ENCODE data around the gene MAGI2. TPM values are rescaled to one million over a fixed set of nuclear protein-coding genes. Genes with fewer than 3 reads are reported as not detected.

MAGI2 gene
- total RNA-seq, 1 donor, result 18.8 TPM

GRCh38 chr7:78206769-78207168 lies 1246.7 kb downstream of the MAGI2 start:
- Histone ChIP-seq H2AFZ (ENCODE audit: low read length) (no peak overlapping the region), H3K27me3 (ENCODE audit: insufficient read depth, low read length) (no peaks in the 10 kb centered on the region), H3K9me3 (ENCODE audit: low read depth, low read length) (no peaks in the 10 kb centered on the region), H3K4me2 (ENCODE audit: insufficient read depth, low read length) (no peak overlapping the region), H3K79me2 (ENCODE audit: insufficient read depth, low read length) (no peaks in the 10 kb centered on the region), H4K20me1 (ENCODE audit: insufficient read depth, low read length) (no peaks in the 10 kb centered on the region), H3K4me3 (ENCODE audit: insufficient read depth, low read length) (no peak overlapping the region), H3K27ac (ENCODE audit: low read depth, low read length) (no peak overlapping the region), H3K4me1 (ENCODE audit: insufficient read depth, low read length) (no peaks in the 10 kb centered on the region), H3K36me3 (ENCODE audit: insufficient read depth, low read length) (no peaks in the 10 kb centered on the region)
- DNase-seq (ENCODE audit: insufficient read length, low spot score, missing footprints), result no peak
- TF ChIP-seq, protein P1, sequence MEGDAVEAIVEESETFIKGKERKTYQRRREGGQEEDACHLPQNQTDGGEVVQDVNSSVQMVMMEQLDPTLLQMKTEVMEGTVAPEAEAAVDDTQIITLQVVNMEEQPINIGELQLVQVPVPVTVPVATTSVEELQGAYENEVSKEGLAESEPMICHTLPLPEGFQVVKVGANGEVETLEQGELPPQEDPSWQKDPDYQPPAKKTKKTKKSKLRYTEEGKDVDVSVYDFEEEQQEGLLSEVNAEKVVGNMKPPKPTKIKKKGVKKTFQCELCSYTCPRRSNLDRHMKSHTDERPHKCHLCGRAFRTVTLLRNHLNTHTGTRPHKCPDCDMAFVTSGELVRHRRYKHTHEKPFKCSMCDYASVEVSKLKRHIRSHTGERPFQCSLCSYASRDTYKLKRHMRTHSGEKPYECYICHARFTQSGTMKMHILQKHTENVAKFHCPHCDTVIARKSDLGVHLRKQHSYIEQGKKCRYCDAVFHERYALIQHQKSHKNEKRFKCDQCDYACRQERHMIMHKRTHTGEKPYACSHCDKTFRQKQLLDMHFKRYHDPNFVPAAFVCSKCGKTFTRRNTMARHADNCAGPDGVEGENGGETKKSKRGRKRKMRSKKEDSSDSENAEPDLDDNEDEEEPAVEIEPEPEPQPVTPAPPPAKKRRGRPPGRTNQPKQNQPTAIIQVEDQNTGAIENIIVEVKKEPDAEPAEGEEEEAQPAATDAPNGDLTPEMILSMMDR (IDR thresholded peaks at IDR 0.05; ENCODE audit: extremely low read depth, low read depth, low read length), result no peak

- DNase-seq (ENCODE audit: insufficient read length, low spot score, missing footprints), result no peak
- H3K27me3 ChIP-seq (ENCODE audit: insufficient read depth, low read length), result no peaks in the 10 kb centered on the region
- TF ChIP-seq, protein P1 (IDR thresholded peaks at IDR 0.05; ENCODE audit: extremely low read depth, low read depth, low read length), result no peak
Measured at GRCh38 chr7:78203042-78203720, 1250.3 kb downstream of the MAGI2 start.

GRCh38 chr7:78198756-78199155 lies 1254.7 kb downstream of the MAGI2 start:
- H3K4me2 ChIP-seq (ENCODE audit: insufficient read depth, low read length), result no peak overlapping the region
- TF ChIP-seq, protein P1 (IDR thresholded peaks at IDR 0.05; ENCODE audit: extremely low read depth, low read depth, low read length), result no peak
- peak overlapping the region; percentile 15 for H3K27ac ChIP-seq (ENCODE audit: low read depth, low read length)

More at GRCh38 chr7:78203042-78203720, 1250.3 kb downstream of the MAGI2 start:
- H2AFZ ChIP-seq (ENCODE audit: low read length), result no peak overlapping the region
- H3K9me3 ChIP-seq (ENCODE audit: low read depth, low read length), result no peaks in the 10 kb centered on the region
- H3K4me2 ChIP-seq (ENCODE audit: insufficient read depth, low read length), result no peak overlapping the region
- no peak overlapping the region for H3K4me3 ChIP-seq (ENCODE audit: insufficient read depth, low read length)
- H3K4me1 ChIP-seq (ENCODE audit: insufficient read depth, low read length), result peaks cover 8% of the 10 kb centered on the region
- H4K20me1 ChIP-seq (ENCODE audit: insufficient read depth, low read length), result no peaks in the 10 kb centered on the region
- no peaks in the 10 kb centered on the region for H3K79me2 ChIP-seq (ENCODE audit: insufficient read depth, low read length)
- no peak overlapping the region for H3K27ac ChIP-seq (ENCODE audit: low read depth, low read length)
- H3K36me3 ChIP-seq (ENCODE audit: insufficient read depth, low read length), result no peaks in the 10 kb centered on the region

GRCh38 chr7:78197447-78197846 lies 1256.0 kb downstream of the MAGI2 start:
- no peaks in the 10 kb centered on the region for H3K36me3 ChIP-seq (ENCODE audit: insufficient read depth, low read length)
- DNase-seq (ENCODE audit: insufficient read length, low spot score, missing footprints), result peak; percentile 89
- TF ChIP-seq, protein P1 (IDR thresholded peaks at IDR 0.05; ENCODE audit: extremely low read depth, low read depth, low read length), result no peak
- no peaks in the 10 kb centered on the region for H3K79me2 ChIP-seq (ENCODE audit: insufficient read depth, low read length)
- peaks cover 23% of the 10 kb centered on the region for H3K4me1 ChIP-seq (ENCODE audit: insufficient read depth, low read length)
- peak overlapping the region; percentile 52 for H3K27ac ChIP-seq (ENCODE audit: low read depth, low read length)
- no peak overlapping the region for H3K4me3 ChIP-seq (ENCODE audit: insufficient read depth, low read length)
- H3K4me2 ChIP-seq (ENCODE audit: insufficient read depth, low read length), result peak overlapping the region; percentile 34
- no peaks in the 10 kb centered on the region for H3K9me3 ChIP-seq (ENCODE audit: low read depth, low read length)
- H4K20me1 ChIP-seq (ENCODE audit: insufficient read depth, low read length), result no peaks in the 10 kb centered on the region
- no peak overlapping the region for H2AFZ ChIP-seq (ENCODE audit: low read length)
- H3K27me3 ChIP-seq (ENCODE audit: insufficient read depth, low read length), result no peaks in the 10 kb centered on the region

More at GRCh38 chr7:78198756-78199155, 1254.7 kb downstream of the MAGI2 start:
- H3K36me3 ChIP-seq (ENCODE audit: insufficient read depth, low read length), result no peaks in the 10 kb centered on the region
- H3K9me3 ChIP-seq (ENCODE audit: low read depth, low read length), result no peaks in the 10 kb centered on the region
- peak; percentile 59 for DNase-seq (ENCODE audit: insufficient read length, low spot score, missing footprints)
- no peaks in the 10 kb centered on the region for H4K20me1 ChIP-seq (ENCODE audit: insufficient read depth, low read length)
- H2AFZ ChIP-seq (ENCODE audit: low read length), result peak overlapping the region; percentile 21
- no peaks in the 10 kb centered on the region for H3K79me2 ChIP-seq (ENCODE audit: insufficient read depth, low read length)
- peaks cover 23% of the 10 kb centered on the region for H3K4me1 ChIP-seq (ENCODE audit: insufficient read depth, low read length)
- no peaks in the 10 kb centered on the region for H3K27me3 ChIP-seq (ENCODE audit: insufficient read depth, low read length)
- no peak overlapping the region for H3K4me3 ChIP-seq (ENCODE audit: insufficient read depth, low read length)

Data from osteoblast (primary cell).